Type B pancreatic cell (in vitro differentiated cells): ENCODE results near the gene RAP1B. TPM values are rescaled to one million over a fixed set of nuclear protein-coding genes. Genes with fewer than 3 reads are reported as not detected.
A peak's percentile ranks its signal among the peaks of the same experiment; 100 is the strongest.

Source experiments
- DNase-seq: peaks from one replicate; pipeline ENCODE4 v3.0.0; 2021; ENCODE audit warnings: mixed read lengths; ENCODE audit not compliant: unreplicated experiment; ENCODE audit errors: extremely low spot score
- H3K27ac Mint-ChIP-seq: 2 replicates; pipeline ENCODE4 v1.8.0; 2021; ENCODE audit warnings: mild to moderate bottlenecking, mixed read lengths
- H3K27me3 Mint-ChIP-seq: 2 replicates; pipeline ENCODE4 v1.8.0; 2021; ENCODE audit warnings: mixed read lengths
- H3K36me3 Mint-ChIP-seq: 2 replicates; pipeline ENCODE4 v1.8.0; 2021; ENCODE audit warnings: mixed read lengths
- H3K4me1 Mint-ChIP-seq: one replicate; pipeline ENCODE4 v1.8.0; 2021; ENCODE audit warnings: mixed read lengths; ENCODE audit not compliant: unreplicated experiment
- H3K4me3 Mint-ChIP-seq: 2 replicates; pipeline ENCODE4 v1.8.0; 2021; ENCODE audit warnings: mild to moderate bottlenecking, mixed read lengths
- H3K9me3 Mint-ChIP-seq: 2 replicates; pipeline ENCODE4 v1.8.0; 2021; ENCODE audit warnings: mixed read lengths
- CTCF ChIP-seq: fragments of 200-600 bp; sonication (generic); conservative IDR thresholded peaks from 2 replicates; pipeline ENCODE4 v1.5.0; 2021; ENCODE audit warnings: antibody characterized with exemption, mild to moderate bottlenecking
- total RNA-seq: library from RNA; stranded (reverse); gene quantifications from 2 replicates; pipeline ENCODE4 v1.2.1, GENCODE V29; 2021; ENCODE audit warnings: low replicate concordance

The RAP1B gene
- total RNA-seq, 1 donor from 2014 or later: 110 TPM

- Mint-ChIP-seq H3K36me3 (peaks cover 33% of the 10 kb centered on the region), H3K4me1 (peaks cover 28% of the 10 kb centered on the region)
- no peak for TF ChIP-seq CTCF
These were observed 10.9 kb downstream of the RAP1B start for GRCh38 chr12:68621472-68622081.

GRCh38 chr12:68622250-68622649 is 11.6 kb downstream of the RAP1B start:
- no peak for DNase-seq
- Mint-ChIP-seq H3K4me3 (peak overlapping the region; percentile 1), H3K27me3 (no peaks in the 10 kb centered on the region), H3K36me3 (peaks cover 39% of the 10 kb centered on the region), H3K4me1 (peaks cover 26% of the 10 kb centered on the region), H3K27ac (peak overlapping the region; percentile 41), H3K9me3 (no peaks in the 10 kb centered on the region)
- no peak for TF ChIP-seq CTCF

More at GRCh38 chr12:68621472-68622081, 10.9 kb downstream of the RAP1B start:
- no peak for DNase-seq
- Mint-ChIP-seq H3K27me3 (no peaks in the 10 kb centered on the region), H3K27ac (peak overlapping the region; percentile 41), H3K4me3 (no peak overlapping the region), H3K9me3 (no peaks in the 10 kb centered on the region)

GRCh38 chr12:68623059-68623458 is 12.4 kb downstream of the RAP1B start:
- no peaks in the 10 kb centered on the region for H3K9me3 Mint-ChIP-seq
- no peak for TF ChIP-seq CTCF
- peaks cover 45% of the 10 kb centered on the region for H3K36me3 Mint-ChIP-seq
- H3K27ac Mint-ChIP-seq: no peak overlapping the region
- H3K27me3 Mint-ChIP-seq: no peaks in the 10 kb centered on the region
- no peak for DNase-seq
- no peak overlapping the region for H3K4me3 Mint-ChIP-seq
- peaks cover 24% of the 10 kb centered on the region for H3K4me1 Mint-ChIP-seq

GRCh38 chr12:68623984-68624383 is 13.3 kb downstream of the RAP1B start:
- H3K4me3 Mint-ChIP-seq: no peak overlapping the region

GRCh38 chr12:68624933-68625332 is 14.2 kb downstream of the RAP1B start:
- Mint-ChIP-seq H3K9me3 (no peaks in the 10 kb centered on the region), H3K27ac (no peak overlapping the region), H3K4me3 (no peak overlapping the region), H3K4me1 (peaks cover 17% of the 10 kb centered on the region), H3K27me3 (no peaks in the 10 kb centered on the region), H3K36me3 (peaks cover 53% of the 10 kb centered on the region)
- no peak for DNase-seq
- TF ChIP-seq CTCF: no peak

More at GRCh38 chr12:68623984-68624383, 13.3 kb downstream of the RAP1B start:
- Mint-ChIP-seq H3K27me3 (no peaks in the 10 kb centered on the region), H3K36me3 (peaks cover 49% of the 10 kb centered on the region), H3K27ac (no peak overlapping the region), H3K4me1 (peaks cover 17% of the 10 kb centered on the region), H3K9me3 (no peaks in the 10 kb centered on the region)
- TF ChIP-seq CTCF: no peak
- no peak for DNase-seq
